K562 (cell line): ENCODE results near the gene INTS1. TPM values are rescaled to one million over a fixed set of nuclear protein-coding genes. Genes with fewer than 3 reads are reported as not detected.

Experiments
- CSDE1 ChIP-seq, 2 experiments: fragments of 450-650 bp; IDR thresholded peaks; 2 replicates each; pipeline ENCODE4 v1.6.1; 2016; ENCODE audit warnings: mild to moderate bottlenecking in 1 of 2
- DEAF1 ChIP-seq: fragments of 450-650 bp; formaldehyde crosslinking; IDR thresholded peaks from 2 replicates; pipeline ENCODE4 v1.4.0; 2020; ENCODE audit warnings: mild to moderate bottlenecking, moderate library complexity
- EP400 ChIP-seq: fragments of 450-650 bp; IDR thresholded peaks from 2 replicates; pipeline ENCODE4 v1.6.1; 2017; ENCODE audit warnings: antibody characterized with exemption, mild to moderate bottlenecking, moderate library complexity
- MCM2 ChIP-seq: fragments of 450-650 bp; IDR thresholded peaks from 2 replicates; pipeline ENCODE4 v1.6.1; 2017; ENCODE audit warnings: low read depth, mild to moderate bottlenecking
- MCM7 ChIP-seq, 2 experiments: fragments of 450-650 bp; IDR thresholded peaks; 2 replicates each; pipeline ENCODE4 v1.6.1; 2016 to 2018
- MIER1 ChIP-seq: fragments of 450-650 bp; IDR thresholded peaks from 2 replicates; pipeline ENCODE4 v1.6.1; 2016; ENCODE audit warnings: antibody characterized with exemption, mild to moderate bottlenecking, low read depth
- POLR2H ChIP-seq: IDR thresholded peaks from 2 replicates; pipeline ENCODE4 v1.6.1; 2016; ENCODE audit warnings: missing genetic modification characterization, low read depth, mild to moderate bottlenecking, control low read depth, missing compliant biosample characterization, moderate library complexity
- RB1 ChIP-seq: fragments of 450-650 bp; IDR thresholded peaks from 2 replicates; pipeline ENCODE4 v1.6.1; 2017; ENCODE audit warnings: low read depth, mild to moderate bottlenecking
- SMAD4 ChIP-seq: fragments of 250-450 bp; sonication (Bioruptor Pico); conservative IDR thresholded peaks from 2 replicates; pipeline ENCODE4 v1.8.0; 2021; ENCODE audit warnings: inconsistent platforms, mild to moderate bottlenecking, moderate library complexity
- SOX6 ChIP-seq: fragments of 450-650 bp; IDR thresholded peaks from 2 replicates; pipeline ENCODE4 v1.6.1; 2014; ENCODE audit warnings: mild to moderate bottlenecking
- SPI1 ChIP-seq: IDR thresholded peaks from 2 replicates; pipeline ENCODE4 v1.6.1; 2011; ENCODE audit warnings: low read depth, low read length, control low read depth, borderline replicate concordance
- TGIF2 ChIP-seq: sonication (generic); formaldehyde crosslinking; IDR thresholded peaks from 2 replicates; pipeline ENCODE4 v1.8.1; 2022; ENCODE audit warnings: mild to moderate bottlenecking, missing genetic modification reagents, moderate library complexity
- TSC22D4 ChIP-seq: fragments of 450-650 bp; IDR thresholded peaks from 2 replicates; pipeline ENCODE4 v1.6.1; 2016; ENCODE audit warnings: missing genetic modification characterization, missing biosample characterization, control low read depth
- ZNF589 ChIP-seq: fragments of 200-800 bp; sonication (Bioruptor generic); IDR thresholded peaks from 2 replicates; pipeline ENCODE4 v1.6.1; 2016; ENCODE audit warnings: low read depth, missing genetic modification characterization, missing compliant biosample characterization
- polyA plus RNA-seq, 8 experiments: library from polyadenylated mRNA; depleted of rRNA in 4 of 8; stranded (reverse) in 5 of 8; unstranded in 3 of 8; fragments of >200 nt; fragmentation: Nextera tagmentation in 2 of 8; fragmentation: Illumina TruSeq in 1 of 8; extraction: Ambion mirVana in 2 of 8; extraction: Trizol in 1 of 8; gene quantifications; 2 replicates each; pipeline versions ENCODE4 v1.2.1 to v1.2.3, GENCODE V29; 2011 to 2014; ENCODE audit warnings: inconsistent platforms in 1 of 8, missing spikeins in 1 of 8
- total RNA-seq, 7 experiments: library from RNA; depleted of rRNA in 6 of 7; stranded (reverse); fragments of >200 nt in 6 of 7; fragmentation: Illumina TruSeq in 2 of 7; extraction: Trizol in 2 of 7; gene quantifications; 2 replicates each; pipeline versions ENCODE4 v1.2.1 to v1.2.3, GENCODE V29; 2011 to 2021; ENCODE audit warnings: low replicate concordance in 1 of 7
- TF ChIP-seq, protein P1 (sequence below): fragments of 250-450 bp; sonication (Bioruptor Pico); IDR thresholded peaks from 2 replicates; pipeline ENCODE4 v1.4.0; 2020
- TF ChIP-seq, protein P2 (sequence below): conservative IDR thresholded peaks from 2 replicates; pipeline ENCODE4 v1.6.1; 2011; ENCODE audit warnings: low read depth, mild to moderate bottlenecking, low read length; ENCODE audit not compliant: control insufficient read depth
- TF ChIP-seq, protein P3 (sequence below), 2 experiments: IDR thresholded peaks; 2 replicates each; pipeline ENCODE4 v1.6.1; 2011; ENCODE audit warnings: borderline replicate concordance in 1 of 2, control low read depth in 1 of 2, low read depth in 1 of 2, low read length in 1 of 2, mild to moderate bottlenecking in 1 of 2, mixed read lengths in 1 of 2, moderate library complexity in 1 of 2; ENCODE audit not compliant: insufficient read depth in 1 of 2, insufficient read length in 1 of 2, poor library complexity in 1 of 2, severe bottlenecking in 1 of 2; ENCODE audit errors: extremely low read depth in 1 of 2
- TF ChIP-seq, protein P4 (sequence below): sonication (generic); formaldehyde crosslinking; IDR thresholded peaks from 2 replicates; pipeline ENCODE4 v1.9.0; 2022; ENCODE audit warnings: mild to moderate bottlenecking, missing genetic modification reagents

The INTS1 gene
- total and polyA plus RNA-seq, 9 of the 15 experiments (the other 6 are each of a cell fraction or from before 2014, with no cell fraction given) = 0.34 to 119 (median 18.5) TPM

- TF ChIP-seq CSDE1 (IDR thresholded peaks at IDR 0.05) = no peak
- 0 out of 2 replicates have a peak, but pooled peaks have one; percentile 42 for TF ChIP-seq SOX6
- TF ChIP-seq MIER1 = no peak
- TF ChIP-seq EP400 = peak; percentile 70; the same call in 1 of the 2 replicates
- TF ChIP-seq DEAF1 (CRISPR knock-in tag) = peak; percentile 87
- TF ChIP-seq SPI1 = no peak
- TF ChIP-seq TSC22D4 (tag) = no peak
- TF ChIP-seq, protein P1, sequence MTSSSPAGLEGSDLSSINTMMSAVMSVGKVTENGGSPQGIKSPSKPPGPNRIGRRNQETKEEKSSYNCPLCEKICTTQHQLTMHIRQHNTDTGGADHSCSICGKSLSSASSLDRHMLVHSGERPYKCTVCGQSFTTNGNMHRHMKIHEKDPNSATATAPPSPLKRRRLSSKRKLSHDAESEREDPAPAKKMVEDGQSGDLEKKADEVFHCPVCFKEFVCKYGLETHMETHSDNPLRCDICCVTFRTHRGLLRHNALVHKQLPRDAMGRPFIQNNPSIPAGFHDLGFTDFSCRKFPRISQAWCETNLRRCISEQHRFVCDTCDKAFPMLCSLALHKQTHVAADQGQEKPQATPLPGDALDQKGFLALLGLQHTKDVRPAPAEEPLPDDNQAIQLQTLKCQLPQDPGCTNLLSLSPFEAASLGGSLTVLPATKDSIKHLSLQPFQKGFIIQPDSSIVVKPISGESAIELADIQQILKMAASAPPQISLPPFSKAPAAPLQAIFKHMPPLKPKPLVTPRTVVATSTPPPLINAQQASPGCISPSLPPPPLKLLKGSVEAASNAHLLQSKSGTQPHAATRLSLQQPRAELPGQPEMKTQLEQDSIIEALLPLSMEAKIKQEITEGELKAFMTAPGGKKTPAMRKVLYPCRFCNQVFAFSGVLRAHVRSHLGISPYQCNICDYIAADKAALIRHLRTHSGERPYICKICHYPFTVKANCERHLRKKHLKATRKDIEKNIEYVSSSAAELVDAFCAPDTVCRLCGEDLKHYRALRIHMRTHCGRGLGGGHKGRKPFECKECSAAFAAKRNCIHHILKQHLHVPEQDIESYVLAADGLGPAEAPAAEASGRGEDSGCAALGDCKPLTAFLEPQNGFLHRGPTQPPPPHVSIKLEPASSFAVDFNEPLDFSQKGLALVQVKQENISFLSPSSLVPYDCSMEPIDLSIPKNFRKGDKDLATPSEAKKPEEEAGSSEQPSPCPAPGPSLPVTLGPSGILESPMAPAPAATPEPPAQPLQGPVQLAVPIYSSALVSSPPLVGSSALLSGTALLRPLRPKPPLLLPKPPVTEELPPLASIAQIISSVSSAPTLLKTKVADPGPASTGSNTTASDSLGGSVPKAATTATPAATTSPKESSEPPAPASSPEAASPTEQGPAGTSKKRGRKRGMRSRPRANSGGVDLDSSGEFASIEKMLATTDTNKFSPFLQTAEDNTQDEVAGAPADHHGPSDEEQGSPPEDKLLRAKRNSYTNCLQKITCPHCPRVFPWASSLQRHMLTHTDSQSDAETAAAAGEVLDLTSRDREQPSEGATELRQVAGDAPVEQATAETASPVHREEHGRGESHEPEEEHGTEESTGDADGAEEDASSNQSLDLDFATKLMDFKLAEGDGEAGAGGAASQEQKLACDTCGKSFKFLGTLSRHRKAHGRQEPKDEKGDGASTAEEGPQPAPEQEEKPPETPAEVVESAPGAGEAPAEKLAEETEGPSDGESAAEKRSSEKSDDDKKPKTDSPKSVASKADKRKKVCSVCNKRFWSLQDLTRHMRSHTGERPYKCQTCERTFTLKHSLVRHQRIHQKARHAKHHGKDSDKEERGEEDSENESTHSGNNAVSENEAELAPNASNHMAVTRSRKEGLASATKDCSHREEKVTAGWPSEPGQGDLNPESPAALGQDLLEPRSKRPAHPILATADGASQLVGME (CRISPR knock-in tag) = 0 out of 2 replicates have a peak, but pooled peaks have one; percentile 17
- TF ChIP-seq MCM2 = no peak
- TF ChIP-seq SMAD4 (CRISPR knock-in tag) = 0 out of 2 replicates have a peak, but pooled peaks have one; percentile 29
- TF ChIP-seq TGIF2 (CRISPR knock-in tag) = no peak
- TF ChIP-seq MCM7 (IDR thresholded peaks at IDR 0.05) = no peak
- TF ChIP-seq POLR2H (tag) = no peak
- no peak for TF ChIP-seq ZNF589 (CRISPR knock-in tag)
- TF ChIP-seq, protein P2, sequence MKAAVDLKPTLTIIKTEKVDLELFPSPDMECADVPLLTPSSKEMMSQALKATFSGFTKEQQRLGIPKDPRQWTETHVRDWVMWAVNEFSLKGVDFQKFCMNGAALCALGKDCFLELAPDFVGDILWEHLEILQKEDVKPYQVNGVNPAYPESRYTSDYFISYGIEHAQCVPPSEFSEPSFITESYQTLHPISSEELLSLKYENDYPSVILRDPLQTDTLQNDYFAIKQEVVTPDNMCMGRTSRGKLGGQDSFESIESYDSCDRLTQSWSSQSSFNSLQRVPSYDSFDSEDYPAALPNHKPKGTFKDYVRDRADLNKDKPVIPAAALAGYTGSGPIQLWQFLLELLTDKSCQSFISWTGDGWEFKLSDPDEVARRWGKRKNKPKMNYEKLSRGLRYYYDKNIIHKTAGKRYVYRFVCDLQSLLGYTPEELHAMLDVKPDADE = peak; percentile 53; the same call in 1 of the 2 replicates
- peak; percentile 96 for TF ChIP-seq RB1
- TF ChIP-seq, protein P3, sequence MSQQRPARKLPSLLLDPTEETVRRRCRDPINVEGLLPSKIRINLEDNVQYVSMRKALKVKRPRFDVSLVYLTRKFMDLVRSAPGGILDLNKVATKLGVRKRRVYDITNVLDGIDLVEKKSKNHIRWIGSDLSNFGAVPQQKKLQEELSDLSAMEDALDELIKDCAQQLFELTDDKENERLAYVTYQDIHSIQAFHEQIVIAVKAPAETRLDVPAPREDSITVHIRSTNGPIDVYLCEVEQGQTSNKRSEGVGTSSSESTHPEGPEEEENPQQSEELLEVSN (IDR thresholded peaks at IDR 0.05; ENCODE audit: borderline replicate concordance in 1 of 2, extremely low read depth in 1 of 2, insufficient read depth in 1 of 2, insufficient read length in 1 of 2, low read depth in 1 of 2, low read length in 1 of 2, poor library complexity in 1 of 2, severe bottlenecking in 1 of 2) = peak; percentile 92 to 95
- TF ChIP-seq, protein P4, sequence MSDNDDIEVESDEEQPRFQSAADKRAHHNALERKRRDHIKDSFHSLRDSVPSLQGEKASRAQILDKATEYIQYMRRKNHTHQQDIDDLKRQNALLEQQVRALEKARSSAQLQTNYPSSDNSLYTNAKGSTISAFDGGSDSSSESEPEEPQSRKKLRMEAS (CRISPR knock-in tag) = peak; percentile 99
Measured at GRCh38 chr7:1473864-1474512, 30.2 kb downstream of the INTS1 start (continued).
